ENCODE results near the gene NCOA7.

The NCOA7 gene

GRCh38 chr6:125852587-125852986 is 61.8 kb downstream of the NCOA7 start:
- no peak for FAIRE-seq
- TF ChIP-seq POLR2AphosphoS5 (IDR thresholded peaks at IDR 0.05; ENCODE audit: low read depth, low read length), result no peak
- no peak for TF ChIP-seq TAF1 (IDR thresholded peaks at IDR 0.05; ENCODE audit: borderline replicate concordance, low read depth, low read length)
- no peak for TF ChIP-seq POLR2A (IDR thresholded peaks at IDR 0.05; ENCODE audit: low read depth, low read length)
- DNase-seq (ENCODE audit: insufficient read length), result no peak

DNA sequence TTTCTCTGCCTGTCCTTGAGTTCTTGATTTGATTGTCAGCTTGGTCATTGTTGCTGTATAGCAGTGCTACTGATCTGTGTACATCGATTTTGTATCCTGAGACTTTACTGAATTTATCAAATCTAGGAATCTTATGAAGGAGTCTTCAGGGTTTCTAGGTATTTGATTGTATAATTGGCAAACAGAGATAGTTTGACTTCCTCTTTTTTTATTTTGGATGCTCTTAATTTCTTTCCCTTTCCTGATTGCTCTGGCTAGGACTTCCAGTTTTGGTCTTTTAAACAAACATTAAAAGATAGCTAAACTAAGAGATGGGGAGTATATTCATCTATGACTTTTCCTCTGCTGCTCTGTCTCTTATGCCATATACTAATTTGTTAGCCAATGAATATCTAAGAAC is 62.4 kb downstream of the NCOA7 start:
- DNase-seq (ENCODE audit: insufficient read length) (no peak), FAIRE-seq (peak; percentile 30)
- TF ChIP-seq POLR2AphosphoS5 (IDR thresholded peaks at IDR 0.05; ENCODE audit: low read depth, low read length) (no peak), TAF1 (IDR thresholded peaks at IDR 0.05; ENCODE audit: borderline replicate concordance, low read depth, low read length) (no peak)

DNA sequence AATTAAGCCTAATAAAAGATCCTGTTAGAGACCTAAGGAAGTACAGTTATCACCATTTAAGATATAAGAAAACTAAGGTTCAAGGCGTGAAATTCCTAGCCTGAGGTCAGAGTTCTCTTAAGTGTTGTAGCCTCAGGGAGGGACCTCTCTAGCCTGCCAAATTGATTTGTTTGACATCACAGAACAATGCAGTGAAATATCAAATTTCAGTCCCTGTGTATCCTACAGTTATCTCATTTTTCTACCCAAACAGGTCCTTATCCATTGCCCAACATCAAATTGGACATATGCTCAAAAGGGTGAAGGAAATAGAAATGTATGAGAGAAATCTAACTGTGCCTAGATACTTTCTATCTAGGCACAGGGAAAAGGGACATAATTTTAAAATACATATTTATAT is 63.0 kb downstream of the NCOA7 start:
- TF ChIP-seq POLR2A (IDR thresholded peaks at IDR 0.05; ENCODE audit: low read depth, low read length) (no peak), POLR2AphosphoS5 (IDR thresholded peaks at IDR 0.05; ENCODE audit: low read depth, low read length) (no peak), TAF1 (IDR thresholded peaks at IDR 0.05; ENCODE audit: borderline replicate concordance, low read depth, low read length) (no peak)
- FAIRE-seq (no peak), DNase-seq (ENCODE audit: insufficient read length) (no peak)

DNA sequence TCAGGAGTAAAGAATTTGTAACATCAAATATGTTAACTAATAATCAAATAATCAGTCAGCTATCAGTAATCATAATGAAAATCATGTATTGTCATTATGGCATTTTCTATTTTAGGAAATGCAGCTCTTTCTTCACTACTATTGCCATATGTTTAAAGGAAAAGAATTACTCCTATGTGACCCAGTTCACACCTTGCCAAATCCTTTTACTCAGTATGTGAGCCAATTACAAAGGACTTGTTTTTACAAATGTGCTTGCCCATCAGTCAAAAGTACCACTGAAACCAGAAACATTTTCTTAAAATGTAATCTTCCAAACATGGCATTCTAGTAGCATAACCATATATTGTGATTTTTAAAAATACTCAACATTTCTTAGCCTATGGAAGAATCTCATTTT is 63.6 kb downstream of the NCOA7 start:
- FAIRE-seq (peak; percentile 27), DNase-seq (ENCODE audit: insufficient read length) (no peak)
- TF ChIP-seq TAF1 (IDR thresholded peaks at IDR 0.05; ENCODE audit: borderline replicate concordance, low read depth, low read length) (no peak), POLR2A (IDR thresholded peaks at IDR 0.05; ENCODE audit: low read depth, low read length) (no peak), POLR2AphosphoS5 (IDR thresholded peaks at IDR 0.05; ENCODE audit: low read depth, low read length) (no peak)

GRCh38 chr6:125855783-125856182 is 65.0 kb downstream of the NCOA7 start:
- FAIRE-seq (no peak), DNase-seq (ENCODE audit: insufficient read length) (no peak)
- TF ChIP-seq TAF1 (IDR thresholded peaks at IDR 0.05; ENCODE audit: borderline replicate concordance, low read depth, low read length) (no peak), POLR2A (IDR thresholded peaks at IDR 0.05; ENCODE audit: low read depth, low read length) (no peak), POLR2AphosphoS5 (IDR thresholded peaks at IDR 0.05; ENCODE audit: low read depth, low read length) (no peak)

DNA sequence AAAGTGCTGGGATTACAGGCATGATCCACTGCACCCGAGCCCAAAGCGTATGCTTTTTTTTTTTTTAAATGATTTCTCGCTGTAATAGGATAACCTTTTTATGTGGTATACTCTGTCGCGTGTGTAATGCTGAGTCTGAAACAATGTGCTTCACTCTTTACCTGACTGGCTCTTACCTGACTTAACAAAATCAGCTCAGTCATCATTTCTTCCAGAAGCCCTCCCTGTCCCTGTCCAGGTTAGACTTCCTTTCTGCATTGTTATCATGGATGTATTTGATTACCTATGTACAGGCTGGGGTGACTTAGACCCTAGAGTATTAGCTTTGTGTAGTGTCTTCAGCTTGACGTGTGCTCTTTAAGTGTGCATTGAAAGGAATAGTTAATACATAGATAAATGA is 67.1 kb downstream of the NCOA7 start:
- TF ChIP-seq POLR2AphosphoS5 (IDR thresholded peaks at IDR 0.05; ENCODE audit: low read depth, low read length), result no peak
- no peak for TF ChIP-seq POLR2A (IDR thresholded peaks at IDR 0.05; ENCODE audit: low read depth, low read length)
- no peak for TF ChIP-seq TAF1 (IDR thresholded peaks at IDR 0.05; ENCODE audit: borderline replicate concordance, low read depth, low read length)
- FAIRE-seq (no peak), DNase-seq (ENCODE audit: insufficient read length) (no peak)

- FAIRE-seq, result peak; percentile 93
- TF ChIP-seq TAF1 (IDR thresholded peaks at IDR 0.05; ENCODE audit: borderline replicate concordance, low read depth, low read length) (no peak), POLR2A (IDR thresholded peaks at IDR 0.05; ENCODE audit: low read depth, low read length) (no peak), POLR2AphosphoS5 (IDR thresholded peaks at IDR 0.05; ENCODE audit: low read depth, low read length) (no peak)
- peak; percentile 27 for DNase-seq (ENCODE audit: insufficient read length)
These were observed 67.9 kb downstream of the NCOA7 start for GRCh38 chr6:125858427-125859320.

GRCh38 chr6:125859727-125860126 is 69.0 kb downstream of the NCOA7 start:
- DNase-seq (ENCODE audit: insufficient read length) (no peak), FAIRE-seq (peak; percentile 61)
- TF ChIP-seq POLR2AphosphoS5 (IDR thresholded peaks at IDR 0.05; ENCODE audit: low read depth, low read length), result no peak

DNA sequence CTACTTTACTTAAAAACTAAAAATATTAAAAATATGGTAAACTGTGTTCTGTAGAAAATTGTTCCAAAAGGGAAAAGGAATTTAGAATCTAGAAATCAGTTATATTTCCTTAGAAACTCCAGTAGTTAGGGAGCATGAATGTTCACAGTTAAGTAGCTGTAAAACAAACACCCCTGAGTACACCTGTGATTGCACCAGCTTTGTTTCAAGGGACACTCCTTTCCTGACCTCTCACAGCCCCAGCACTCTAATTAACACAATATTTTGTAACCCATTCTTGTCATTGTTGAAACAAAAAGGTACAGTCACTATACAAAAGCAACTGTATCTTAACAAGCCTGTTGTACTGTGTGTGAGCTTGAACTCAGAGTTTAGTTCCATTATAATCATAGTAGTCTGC is 72.3 kb downstream of the NCOA7 start:
- FAIRE-seq (no peak), DNase-seq (ENCODE audit: insufficient read length) (no peak)
- TF ChIP-seq POLR2A (IDR thresholded peaks at IDR 0.05; ENCODE audit: low read depth, low read length) (no peak), TAF1 (IDR thresholded peaks at IDR 0.05; ENCODE audit: borderline replicate concordance, low read depth, low read length) (no peak), POLR2AphosphoS5 (IDR thresholded peaks at IDR 0.05; ENCODE audit: low read depth, low read length) (no peak)

GRCh38 chr6:125865015-125865414 is 74.3 kb downstream of the NCOA7 start:
- FAIRE-seq, result no peak
- no peak for TF ChIP-seq POLR2AphosphoS5 (IDR thresholded peaks at IDR 0.05; ENCODE audit: low read depth, low read length)
- DNase-seq (ENCODE audit: insufficient read length), result no peak

DNA sequence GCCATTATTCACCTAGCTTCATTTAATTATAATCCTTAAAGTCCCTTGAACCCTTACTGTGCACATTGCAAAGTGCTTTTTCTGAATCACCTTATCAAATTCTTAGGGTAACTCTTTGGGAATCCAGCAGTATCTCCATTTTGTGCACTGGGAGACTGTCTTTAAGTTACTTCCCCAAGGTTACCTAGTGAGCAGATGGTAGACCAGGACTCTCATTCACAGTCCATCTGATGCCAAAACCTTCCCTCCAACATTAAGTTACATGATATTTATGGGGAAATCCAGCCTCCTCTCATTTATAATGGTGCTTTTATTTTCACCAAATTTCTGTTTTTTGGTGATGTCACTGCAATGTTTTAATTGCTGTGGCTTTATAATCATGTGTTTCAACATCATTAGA is 75.7 kb downstream of the NCOA7 start:
- DNase-seq (ENCODE audit: insufficient read length), result no peak
- TF ChIP-seq POLR2AphosphoS5 (IDR thresholded peaks at IDR 0.05; ENCODE audit: low read depth, low read length) (no peak), POLR2A (IDR thresholded peaks at IDR 0.05; ENCODE audit: low read depth, low read length) (no peak), TAF1 (IDR thresholded peaks at IDR 0.05; ENCODE audit: borderline replicate concordance, low read depth, low read length) (no peak)
- no peak for FAIRE-seq

DNA sequence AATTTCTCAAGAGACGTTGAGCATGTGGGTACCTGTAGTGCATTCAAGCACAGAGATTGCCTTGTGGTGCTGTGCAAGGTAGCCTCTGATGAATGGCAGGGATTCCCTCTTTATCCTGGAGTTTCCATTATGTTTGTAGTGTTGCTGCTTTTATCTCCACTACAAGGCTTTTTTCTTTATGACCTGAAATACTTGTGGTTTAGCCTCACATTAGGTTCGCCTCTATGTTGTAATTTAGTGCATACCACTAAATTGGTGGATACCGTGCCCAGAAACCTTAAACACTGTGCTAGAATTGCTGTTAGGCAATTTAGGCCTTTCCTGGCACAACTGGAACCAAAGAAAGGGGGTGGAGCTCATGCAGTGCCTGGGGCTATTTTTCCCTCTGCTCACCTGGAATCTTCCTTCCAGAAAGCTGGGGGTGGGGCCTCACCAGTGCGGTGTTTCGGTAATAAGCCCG is 76.8 kb downstream of the NCOA7 start:
- FAIRE-seq (no peak), DNase-seq (ENCODE audit: insufficient read length) (no peak)
- TF ChIP-seq POLR2AphosphoS5 (IDR thresholded peaks at IDR 0.05; ENCODE audit: low read depth, low read length) (no peak), TAF1 (IDR thresholded peaks at IDR 0.05; ENCODE audit: borderline replicate concordance, low read depth, low read length) (no peak), POLR2A (IDR thresholded peaks at IDR 0.05; ENCODE audit: low read depth, low read length) (no peak)

All from GM12892 (cell line).